Activated CD8-positive, alpha-beta memory T cell treated with anti-CD3 and anti-CD28 coated beads for 24 hours (primary cell): ENCODE results near the gene CLCNKA.
"Not testable (repeated sequence)": the region's sequence is repeated elsewhere in the genome, so short reads cannot be mapped to it uniquely, and the experiment has no call there.

Experiments
- DNase-seq: peaks from one replicate; pipeline ENCODE4 v3.0.0-alpha.2; 2020

The CLCNKA gene

GRCh38 chr1:16043950-16044349, 22.1 kb downstream of the CLCNKA start:
- DNase-seq: no peak

- no peak for DNase-seq
Observed at GRCh38 chr1:16046842-16047241, 25.0 kb downstream of the CLCNKA start.

GRCh38 chr1:16047791-16048475, 26.1 kb downstream of the CLCNKA start:
- DNase-seq: no peak

GRCh38 chr1:16048573-16049189, 26.8 kb downstream of the CLCNKA start:
- peak; percentile 61 for DNase-seq

- no peak for DNase-seq
Observed at GRCh38 chr1:16050328-16050727, 28.5 kb downstream of the CLCNKA start.

GRCh38 chr1:16051039-16051438, 29.2 kb downstream of the CLCNKA start:
- no peak for DNase-seq

GRCh38 chr1:16051949-16052348, 30.1 kb downstream of the CLCNKA start:
- not testable (repeated sequence) for DNase-seq

- DNase-seq: no peak
Observed at GRCh38 chr1:16053781-16054502, 32.1 kb downstream of the CLCNKA start.

- DNase-seq: no peak
Observed at GRCh38 chr1:16054598-16055540, 33.0 kb downstream of the CLCNKA start.

GRCh38 chr1:16055613-16056520, 34.0 kb downstream of the CLCNKA start:
- peak; percentile 94 for DNase-seq

GRCh38 chr1:16056521-16056912, 34.7 kb downstream of the CLCNKA start:
- not testable (repeated sequence) for DNase-seq

GRCh38 chr1:16057314-16057915, 35.6 kb downstream of the CLCNKA start:
- not testable (repeated sequence) for DNase-seq

GRCh38 chr1:16058394-16059120, 36.7 kb downstream of the CLCNKA start:
- DNase-seq: not testable (repeated sequence)

- no peak for DNase-seq
Observed at GRCh38 chr1:16061266-16061665, 39.4 kb downstream of the CLCNKA start.

GRCh38 chr1:16061989-16062686, 40.3 kb downstream of the CLCNKA start:
- DNase-seq: not testable (repeated sequence)

- not testable (repeated sequence) for DNase-seq
Observed at GRCh38 chr1:16062687-16063075, 40.8 kb downstream of the CLCNKA start.

- DNase-seq: no peak
Observed at GRCh38 chr1:16063226-16063829, 41.5 kb downstream of the CLCNKA start.

GRCh38 chr1:16063921-16064320, 42.1 kb downstream of the CLCNKA start:
- no peak for DNase-seq

- no peak for DNase-seq
Observed at GRCh38 chr1:16064536-16065268, 42.9 kb downstream of the CLCNKA start.
